Measurements from ENCODE around the gene DAAM1.

The DAAM1 gene

DNA sequence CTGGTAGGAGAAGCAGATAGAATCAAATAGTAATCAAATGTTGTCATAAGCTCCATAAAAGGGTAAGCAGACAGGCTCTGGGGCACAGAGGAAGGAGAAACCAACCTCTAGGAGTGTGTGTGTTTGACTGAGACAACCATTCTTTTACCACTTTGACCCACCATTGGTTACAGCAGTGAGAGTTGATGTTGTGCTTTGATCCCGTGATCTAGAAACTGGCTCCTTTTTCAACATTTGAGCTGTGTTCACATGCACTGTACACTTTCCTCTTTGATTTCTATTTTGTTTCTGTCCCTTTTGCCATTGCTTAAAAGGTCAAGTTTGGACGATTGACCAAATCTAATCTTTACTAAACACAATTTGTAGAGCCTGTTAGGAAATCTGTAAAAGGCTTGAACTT is 108.0 kb downstream of the DAAM1 start:
- TF ChIP-seq, protein P1, sequence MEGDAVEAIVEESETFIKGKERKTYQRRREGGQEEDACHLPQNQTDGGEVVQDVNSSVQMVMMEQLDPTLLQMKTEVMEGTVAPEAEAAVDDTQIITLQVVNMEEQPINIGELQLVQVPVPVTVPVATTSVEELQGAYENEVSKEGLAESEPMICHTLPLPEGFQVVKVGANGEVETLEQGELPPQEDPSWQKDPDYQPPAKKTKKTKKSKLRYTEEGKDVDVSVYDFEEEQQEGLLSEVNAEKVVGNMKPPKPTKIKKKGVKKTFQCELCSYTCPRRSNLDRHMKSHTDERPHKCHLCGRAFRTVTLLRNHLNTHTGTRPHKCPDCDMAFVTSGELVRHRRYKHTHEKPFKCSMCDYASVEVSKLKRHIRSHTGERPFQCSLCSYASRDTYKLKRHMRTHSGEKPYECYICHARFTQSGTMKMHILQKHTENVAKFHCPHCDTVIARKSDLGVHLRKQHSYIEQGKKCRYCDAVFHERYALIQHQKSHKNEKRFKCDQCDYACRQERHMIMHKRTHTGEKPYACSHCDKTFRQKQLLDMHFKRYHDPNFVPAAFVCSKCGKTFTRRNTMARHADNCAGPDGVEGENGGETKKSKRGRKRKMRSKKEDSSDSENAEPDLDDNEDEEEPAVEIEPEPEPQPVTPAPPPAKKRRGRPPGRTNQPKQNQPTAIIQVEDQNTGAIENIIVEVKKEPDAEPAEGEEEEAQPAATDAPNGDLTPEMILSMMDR (IDR thresholded peaks at IDR 0.05): no peak
- Histone ChIP-seq H3K27ac (peak overlapping the region; percentile 50 to 76), H3K4me3 (no peak overlapping the region)
- no peak for DNase-seq (ENCODE audit: low spot score)

GRCh38 chr14:59297071-59297776 is 108.8 kb downstream of the DAAM1 start:
- peak overlapping the region in 1 of 2 donors; percentile 76 for H3K27ac ChIP-seq
- DNase-seq (ENCODE audit: low spot score): no peak
- TF ChIP-seq, protein P1 (IDR thresholded peaks at IDR 0.05): no peak
- peak overlapping the region; percentile 20 for H3K4me3 ChIP-seq

DNA sequence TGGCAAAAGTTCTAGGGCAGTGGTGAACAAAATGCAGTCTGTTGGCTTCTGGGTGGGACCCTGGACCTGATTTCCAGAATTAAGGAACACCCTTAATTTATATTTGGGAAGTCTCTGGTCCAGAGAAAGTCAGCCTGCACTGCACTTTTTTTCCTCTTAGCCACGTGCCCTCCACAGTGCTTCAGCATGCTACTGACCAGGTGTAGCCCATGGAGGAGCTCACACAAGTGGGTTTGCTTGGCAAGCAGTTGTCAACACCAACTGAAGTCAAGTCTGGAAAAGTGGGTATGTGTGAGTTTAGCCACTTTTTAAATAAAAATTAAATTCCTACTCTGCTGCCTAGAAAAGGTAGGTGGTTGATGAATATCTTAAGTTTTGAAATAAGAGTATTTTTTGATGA is 111.3 kb downstream of the DAAM1 start:
- TF ChIP-seq, protein P1 (IDR thresholded peaks at IDR 0.05): no peak
- no peak for DNase-seq (ENCODE audit: low spot score)
- H3K27ac ChIP-seq: no peak overlapping the region
- H3K4me3 ChIP-seq: no peak overlapping the region

GRCh38 chr14:59301354-59301753 is 112.9 kb downstream of the DAAM1 start:
- DNase-seq (ENCODE audit: low spot score): no peak
- Histone ChIP-seq H3K4me3 (no peak overlapping the region), H3K27ac (no peak overlapping the region)
- TF ChIP-seq, protein P1 (IDR thresholded peaks at IDR 0.05): no peak

DNA sequence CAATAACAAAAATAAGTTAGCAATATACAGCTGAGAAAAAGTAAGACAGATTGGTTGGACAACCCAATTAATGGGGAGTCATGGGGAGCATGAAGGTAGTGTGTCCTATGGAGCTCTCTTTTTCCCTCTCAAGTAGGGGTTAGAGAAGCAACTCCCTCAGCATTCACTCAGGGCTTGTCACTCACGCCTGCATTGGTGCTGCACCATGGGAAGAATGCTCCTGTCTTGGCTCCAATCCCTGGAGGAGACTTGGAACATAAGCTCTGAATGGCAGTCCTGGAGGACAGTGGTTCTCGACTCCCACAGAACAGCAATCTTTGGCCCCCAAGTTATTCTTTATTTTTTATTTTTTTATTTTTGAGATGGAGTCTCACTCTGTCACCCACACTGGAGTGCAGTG is 113.8 kb downstream of the DAAM1 start:
- TF ChIP-seq, protein P1 (IDR thresholded peaks at IDR 0.05): no peak
- Histone ChIP-seq H3K27ac (no peak overlapping the region), H3K4me3 (no peak overlapping the region)

GRCh38 chr14:59303216-59303615 is 114.7 kb downstream of the DAAM1 start:
- TF ChIP-seq, protein P1 (IDR thresholded peaks at IDR 0.05): no peak
- Histone ChIP-seq H3K4me3 (no peak overlapping the region), H3K27ac (no peak overlapping the region)
- no peak for DNase-seq (ENCODE audit: low spot score)

More for the DNA sequence above, 113.8 kb downstream of the DAAM1 start:
- DNase-seq (ENCODE audit: low spot score): no peak

- no peak for DNase-seq (ENCODE audit: low spot score)
- Histone ChIP-seq H3K27ac (peak overlapping the region in 1 of 2 donors; percentile 45), H3K4me3 (no peak overlapping the region)
- TF ChIP-seq, protein P1 (IDR thresholded peaks at IDR 0.05): no peak
Observed at GRCh38 chr14:59305231-59305630, 116.8 kb downstream of the DAAM1 start.

All from coronary artery (tissue), 2 donors.